Neural cell (in vitro differentiated cells): ENCODE results near the gene MUC2.

Experiments used
- EZH2 ChIP-seq: fragments of 200-600, 300-800 bp; shearing (Covaris generic), sonication (generic); IDR thresholded peaks from 2 replicates; pipeline ENCODE4 v1.6.1; 2014; ENCODE audit warnings: antibody characterized with exemption, low read length, borderline replicate concordance, mild to moderate bottlenecking; ENCODE audit not compliant: insufficient read depth, poor library complexity, severe bottlenecking
- TAF1 ChIP-seq: IDR thresholded peaks from 2 replicates; pipeline ENCODE4 v1.6.1; 2012; ENCODE audit warnings: low read depth
- TF ChIP-seq, protein P1 (sequence below): IDR thresholded peaks from 2 replicates; pipeline ENCODE4 v1.6.1; 2012; ENCODE audit warnings: borderline replicate concordance

DNA sequence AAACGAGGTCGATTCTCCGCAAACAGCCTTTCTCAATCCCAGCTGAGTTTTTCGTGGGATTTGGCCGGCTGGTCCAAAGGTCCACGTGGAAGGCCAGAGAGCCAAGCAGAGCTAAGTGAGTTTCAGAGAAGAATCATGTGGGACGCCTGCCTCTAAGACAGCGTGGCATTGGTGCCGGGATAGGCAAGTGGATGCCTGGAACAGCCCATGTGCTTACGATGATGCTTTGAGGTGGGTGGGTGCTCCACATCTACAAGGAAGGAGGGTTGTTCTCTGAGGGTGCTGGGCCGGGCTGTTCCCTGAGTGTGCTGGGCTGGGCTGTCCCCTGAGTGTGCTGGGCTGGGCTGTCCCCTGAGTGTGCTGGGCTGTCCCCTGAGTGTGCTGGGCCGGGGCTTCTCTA is 41.4 kb downstream of the MUC2 start:
- TF ChIP-seq EZH2, result no peak
- no peak for TF ChIP-seq TAF1
- TF ChIP-seq, protein P1, sequence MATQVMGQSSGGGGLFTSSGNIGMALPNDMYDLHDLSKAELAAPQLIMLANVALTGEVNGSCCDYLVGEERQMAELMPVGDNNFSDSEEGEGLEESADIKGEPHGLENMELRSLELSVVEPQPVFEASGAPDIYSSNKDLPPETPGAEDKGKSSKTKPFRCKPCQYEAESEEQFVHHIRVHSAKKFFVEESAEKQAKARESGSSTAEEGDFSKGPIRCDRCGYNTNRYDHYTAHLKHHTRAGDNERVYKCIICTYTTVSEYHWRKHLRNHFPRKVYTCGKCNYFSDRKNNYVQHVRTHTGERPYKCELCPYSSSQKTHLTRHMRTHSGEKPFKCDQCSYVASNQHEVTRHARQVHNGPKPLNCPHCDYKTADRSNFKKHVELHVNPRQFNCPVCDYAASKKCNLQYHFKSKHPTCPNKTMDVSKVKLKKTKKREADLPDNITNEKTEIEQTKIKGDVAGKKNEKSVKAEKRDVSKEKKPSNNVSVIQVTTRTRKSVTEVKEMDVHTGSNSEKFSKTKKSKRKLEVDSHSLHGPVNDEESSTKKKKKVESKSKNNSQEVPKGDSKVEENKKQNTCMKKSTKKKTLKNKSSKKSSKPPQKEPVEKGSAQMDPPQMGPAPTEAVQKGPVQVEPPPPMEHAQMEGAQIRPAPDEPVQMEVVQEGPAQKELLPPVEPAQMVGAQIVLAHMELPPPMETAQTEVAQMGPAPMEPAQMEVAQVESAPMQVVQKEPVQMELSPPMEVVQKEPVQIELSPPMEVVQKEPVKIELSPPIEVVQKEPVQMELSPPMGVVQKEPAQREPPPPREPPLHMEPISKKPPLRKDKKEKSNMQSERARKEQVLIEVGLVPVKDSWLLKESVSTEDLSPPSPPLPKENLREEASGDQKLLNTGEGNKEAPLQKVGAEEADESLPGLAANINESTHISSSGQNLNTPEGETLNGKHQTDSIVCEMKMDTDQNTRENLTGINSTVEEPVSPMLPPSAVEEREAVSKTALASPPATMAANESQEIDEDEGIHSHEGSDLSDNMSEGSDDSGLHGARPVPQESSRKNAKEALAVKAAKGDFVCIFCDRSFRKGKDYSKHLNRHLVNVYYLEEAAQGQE, result no peak
